ENCODE measurements around the gene OR10G4.
"Not testable (repeated sequence)": the region's sequence is repeated elsewhere in the genome, so short reads cannot be mapped to it uniquely, and the experiment has no call there.

The OR10G4 gene, protein sequence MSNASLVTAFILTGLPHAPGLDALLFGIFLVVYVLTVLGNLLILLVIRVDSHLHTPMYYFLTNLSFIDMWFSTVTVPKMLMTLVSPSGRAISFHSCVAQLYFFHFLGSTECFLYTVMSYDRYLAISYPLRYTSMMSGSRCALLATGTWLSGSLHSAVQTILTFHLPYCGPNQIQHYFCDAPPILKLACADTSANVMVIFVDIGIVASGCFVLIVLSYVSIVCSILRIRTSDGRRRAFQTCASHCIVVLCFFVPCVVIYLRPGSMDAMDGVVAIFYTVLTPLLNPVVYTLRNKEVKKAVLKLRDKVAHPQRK

DNA sequence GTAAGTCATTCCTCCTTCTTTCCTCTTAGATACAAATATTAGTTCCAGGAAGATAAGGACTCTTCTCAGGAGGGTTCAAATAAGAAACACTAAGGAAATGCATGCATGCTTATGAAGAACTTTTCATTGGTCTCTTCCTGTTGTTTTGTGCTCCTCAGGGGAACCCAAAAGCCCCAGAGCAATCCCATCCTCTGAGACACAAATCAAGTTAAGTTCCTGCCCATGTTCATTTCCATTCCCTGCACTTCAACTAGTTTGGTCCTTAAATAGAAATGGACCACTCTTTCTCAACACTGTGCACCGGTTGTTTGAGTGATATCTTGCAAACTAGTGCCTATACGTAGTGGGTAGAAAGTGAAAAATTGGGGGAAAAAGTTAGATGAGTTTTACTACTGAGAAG is at the start of gene OR10G4:
Gene OR10G4 (plus strand): TSS at position 301 of the 400 bp plus-strand sequence. CDS start 2,578 bp downstream, outside the sequence.
- no peak for DNase-seq (ENCODE audit: low spot score)

DNA sequence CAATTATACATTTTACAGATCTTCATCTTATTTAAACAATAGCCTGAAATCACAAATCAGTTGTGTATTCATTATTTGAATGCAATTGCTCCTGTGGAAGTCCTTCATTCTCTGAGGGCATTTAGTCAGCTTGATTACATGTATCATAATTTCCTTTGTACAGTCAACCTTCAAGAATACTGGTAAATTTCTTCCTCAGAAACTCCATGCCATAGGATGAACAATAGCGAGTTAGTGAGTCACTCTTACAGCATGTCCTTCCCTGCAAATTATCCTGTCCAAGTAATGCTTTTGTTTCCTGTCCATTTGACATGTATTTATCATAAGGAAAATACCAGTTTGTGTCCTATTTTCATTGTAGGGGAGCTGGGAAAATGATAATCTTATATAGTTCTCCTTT is 39.0 kb upstream of the OR10G4 start:
- DNase-seq (ENCODE audit: low spot score), result no peak

DNA sequence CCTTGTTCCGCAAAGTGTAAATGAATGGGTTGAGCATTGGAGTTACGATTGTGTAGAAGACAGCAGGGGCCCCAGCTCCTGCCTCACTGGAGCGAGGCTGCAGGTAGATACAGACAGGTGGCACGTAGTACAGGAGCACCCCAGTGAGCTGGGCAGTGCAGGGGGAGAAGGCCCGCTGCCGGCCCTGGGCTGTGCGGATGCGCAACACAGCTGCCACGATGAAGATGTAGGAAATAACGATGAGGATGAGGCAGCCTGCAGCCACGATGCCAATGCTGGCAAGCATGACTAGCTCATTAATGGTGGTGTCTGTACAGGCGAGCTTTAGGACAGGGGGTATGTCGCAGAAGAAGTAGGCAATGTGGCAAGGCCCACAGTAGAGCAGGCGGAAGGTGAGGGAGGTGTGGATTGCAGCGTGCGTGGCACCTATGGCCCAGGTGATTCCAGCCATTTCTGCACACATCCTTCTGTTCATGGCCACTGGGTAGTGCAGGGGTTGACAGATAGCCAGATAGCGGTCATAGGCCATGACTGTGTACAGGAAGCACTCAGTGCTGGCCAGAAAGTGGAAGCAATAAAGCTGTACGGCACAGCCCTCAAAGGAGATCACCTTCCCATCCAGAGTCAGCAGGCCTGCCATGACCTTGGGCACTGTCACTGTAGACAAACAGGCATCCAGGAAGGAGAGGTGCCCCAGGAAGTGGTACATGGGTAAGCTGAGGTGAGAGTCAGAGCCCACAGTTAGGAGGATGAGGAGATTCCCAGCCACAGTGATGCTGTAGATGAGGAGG is 35.8 kb upstream of the OR10G4 start:
- no peak for DNase-seq (ENCODE audit: low spot score)

DNA sequence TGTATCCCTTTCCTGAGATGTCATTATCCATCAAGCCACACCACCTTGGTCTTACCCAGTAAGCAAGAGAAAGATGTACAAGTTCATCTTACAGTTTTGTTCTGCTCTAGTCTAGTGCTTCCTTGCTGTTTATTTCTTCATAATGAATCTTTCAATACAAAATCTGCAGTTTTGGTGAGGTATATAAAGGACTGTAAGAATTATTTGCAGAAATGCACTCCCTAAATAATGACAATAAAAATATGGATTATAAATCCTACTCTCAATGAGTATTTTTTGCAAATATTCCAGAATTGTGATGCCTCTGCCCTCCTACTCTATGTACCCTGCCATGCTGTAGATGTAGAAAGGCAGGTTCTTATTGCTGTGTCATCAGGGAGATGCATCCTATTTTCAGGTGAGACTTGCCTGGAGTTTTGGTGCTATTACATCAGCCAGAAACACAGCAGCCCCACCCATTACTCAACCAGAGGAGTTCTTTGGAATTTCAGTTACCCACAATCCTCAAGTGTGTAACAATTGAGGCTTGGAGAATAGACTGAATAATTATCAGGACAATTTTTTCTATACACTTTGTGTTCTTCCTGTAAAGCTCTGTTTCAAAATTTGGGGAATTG is 35.0 kb upstream of the OR10G4 start, which contains the start of gene OR10S1:
Gene OR10S1 (minus strand): TSS at position 51 of the 617 bp plus-strand sequence. CDS start 117 bp downstream, outside the sequence.
- DNase-seq (ENCODE audit: low spot score), result no peak

DNA sequence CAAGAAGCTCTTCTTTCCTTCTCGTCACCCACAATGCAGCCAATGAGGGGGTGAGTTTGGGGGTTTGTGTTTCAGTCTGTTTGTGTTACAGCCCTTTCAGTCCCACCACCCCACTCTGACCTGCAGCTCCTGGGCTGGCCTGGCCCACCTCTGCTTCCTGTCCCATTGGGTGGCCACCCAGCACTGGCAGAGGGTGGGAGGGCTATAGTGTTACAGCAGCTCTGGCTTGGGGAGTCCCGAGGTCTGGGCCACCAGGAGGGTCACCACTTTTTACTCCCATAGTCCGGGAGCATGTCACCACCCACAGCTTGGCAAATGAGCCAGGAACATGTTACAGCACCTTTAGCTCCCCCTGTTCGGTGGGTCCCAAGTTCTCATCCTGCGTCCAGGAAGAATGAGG is 33.5 kb upstream of the OR10G4 start:
- DNase-seq (ENCODE audit: low spot score), result no peak

DNA sequence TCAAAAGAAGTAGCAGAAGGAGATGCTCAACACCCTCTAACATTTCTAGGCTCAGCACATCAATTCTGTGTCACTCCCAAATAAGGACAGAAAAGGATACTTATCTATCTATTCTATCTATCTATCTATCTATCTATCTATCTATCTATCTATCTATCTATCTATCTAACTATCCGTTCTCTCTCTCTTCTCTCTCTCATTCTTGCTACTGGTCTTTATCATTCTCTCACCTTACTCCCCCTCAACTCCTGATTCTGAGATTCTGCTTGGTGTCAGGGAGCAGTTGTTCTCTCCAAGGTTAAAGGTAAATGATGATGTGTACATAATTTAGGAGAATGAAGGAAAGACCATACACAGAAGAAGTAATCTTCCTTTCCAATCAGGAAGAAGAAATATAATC is 17.7 kb upstream of the OR10G4 start, which contains the start of gene OR10G6:
Gene OR10G6 (minus strand): TSS at position 43 of the 400 bp plus-strand sequence. CDS start 0 bp downstream, at position 43.
- no peak for DNase-seq (ENCODE audit: low spot score)

DNA sequence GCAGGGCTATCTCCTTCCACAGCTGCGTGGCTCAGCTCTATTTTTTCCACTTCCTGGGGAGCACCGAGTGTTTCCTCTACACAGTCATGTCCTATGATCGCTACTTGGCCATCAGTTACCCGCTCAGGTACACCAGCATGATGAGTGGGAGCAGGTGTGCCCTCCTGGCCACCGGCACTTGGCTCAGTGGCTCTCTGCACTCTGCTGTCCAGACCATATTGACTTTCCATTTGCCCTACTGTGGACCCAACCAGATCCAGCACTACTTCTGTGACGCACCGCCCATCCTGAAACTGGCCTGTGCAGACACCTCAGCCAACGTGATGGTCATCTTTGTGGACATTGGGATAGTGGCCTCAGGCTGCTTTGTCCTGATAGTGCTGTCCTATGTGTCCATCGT is 3.0 kb downstream of the OR10G4 start:
- not testable (repeated sequence) for DNase-seq (ENCODE audit: low spot score)

DNA sequence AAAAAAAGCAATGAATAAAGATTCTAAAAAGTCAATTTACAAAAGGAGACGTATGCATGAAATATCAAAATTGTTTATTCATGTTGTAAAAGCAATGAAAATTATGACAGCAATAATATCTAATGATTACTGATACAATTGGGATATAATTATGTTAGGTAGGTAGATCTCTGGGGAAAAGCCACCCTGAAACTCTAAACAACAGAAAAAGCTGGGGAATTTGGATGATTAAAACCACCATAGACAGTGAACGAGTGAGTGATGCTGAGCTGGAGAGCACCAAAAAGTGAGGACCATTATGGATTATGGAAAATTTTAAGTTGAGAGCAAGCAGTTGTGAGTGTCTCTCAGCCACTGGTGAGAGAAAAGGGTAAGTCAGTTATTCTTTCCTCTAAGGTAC is 13.7 kb downstream of the OR10G4 start, which contains the start of gene OR10G8:
Gene OR10G8 (plus strand): TSS at position 301 of the 400 bp plus-strand sequence. CDS start 2,825 bp downstream, outside the sequence.
- no peak for DNase-seq (ENCODE audit: low spot score)

DNA sequence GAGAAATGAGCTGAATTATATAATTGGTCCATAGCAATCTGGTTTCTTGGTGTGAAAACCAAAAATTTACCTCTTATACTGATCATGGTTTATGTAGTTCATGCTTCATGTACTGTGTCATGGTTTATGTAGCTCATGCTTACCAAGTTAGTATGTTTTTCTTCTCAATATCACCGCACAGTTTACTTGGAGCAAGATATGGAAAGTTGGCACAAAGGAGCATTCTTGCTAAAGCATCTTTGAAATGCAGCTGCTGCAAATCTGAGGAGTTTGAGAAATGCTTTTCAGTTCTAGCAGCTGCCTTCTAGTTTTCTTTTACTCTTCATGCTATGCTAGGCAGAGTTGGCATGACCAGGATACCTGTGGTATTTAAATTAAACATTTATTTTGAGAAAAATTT is 23.9 kb downstream of the OR10G4 start:
- DNase-seq (ENCODE audit: low spot score), result no peak

DNA sequence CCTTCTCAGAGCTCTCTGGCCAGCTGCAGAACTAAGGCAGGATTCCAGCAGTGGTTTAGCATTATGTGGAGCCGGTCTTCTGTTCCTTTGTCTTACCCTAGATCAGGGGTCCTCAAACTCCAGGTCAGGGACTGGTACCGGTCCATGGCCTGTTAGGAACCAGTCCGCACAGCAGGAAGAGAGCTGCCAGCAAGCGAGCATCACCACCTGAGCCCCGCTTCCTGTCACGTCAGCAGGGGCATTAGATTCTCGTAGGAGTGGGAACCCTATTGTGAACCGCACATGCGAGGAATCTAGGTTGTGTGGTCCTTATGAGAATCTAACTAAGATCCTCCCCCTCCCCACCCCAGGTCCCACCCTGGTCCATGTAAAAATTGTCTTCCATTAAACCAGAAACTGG is 26.8 kb downstream of the OR10G4 start:
- DNase-seq (ENCODE audit: low spot score), result no peak

DNA sequence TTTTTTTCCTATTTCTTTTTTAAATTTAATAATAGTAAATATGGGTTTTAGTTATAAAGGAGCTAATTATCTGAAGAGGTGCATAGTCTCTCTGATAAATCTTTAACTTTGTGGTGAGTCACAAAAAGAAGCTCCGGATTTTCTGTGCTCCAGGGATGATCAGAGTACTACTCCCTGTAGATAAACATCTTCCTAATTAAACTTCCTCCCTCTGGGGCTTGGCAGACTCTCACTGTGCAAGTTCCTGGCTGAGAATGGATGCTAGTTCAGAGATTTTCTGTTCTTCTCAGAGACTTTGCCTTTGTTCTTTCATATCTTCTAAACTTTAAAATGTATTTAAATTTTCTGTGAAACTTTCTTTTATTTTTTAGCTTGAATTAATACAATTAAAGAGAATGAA is 28.5 kb downstream of the OR10G4 start, which contains the start of gene OR10G7:
Gene OR10G7 (minus strand): TSS at position 72 of the 400 bp plus-strand sequence. CDS start 2,324 bp downstream, outside the sequence.
- DNase-seq (ENCODE audit: low spot score), result no peak

DNA sequence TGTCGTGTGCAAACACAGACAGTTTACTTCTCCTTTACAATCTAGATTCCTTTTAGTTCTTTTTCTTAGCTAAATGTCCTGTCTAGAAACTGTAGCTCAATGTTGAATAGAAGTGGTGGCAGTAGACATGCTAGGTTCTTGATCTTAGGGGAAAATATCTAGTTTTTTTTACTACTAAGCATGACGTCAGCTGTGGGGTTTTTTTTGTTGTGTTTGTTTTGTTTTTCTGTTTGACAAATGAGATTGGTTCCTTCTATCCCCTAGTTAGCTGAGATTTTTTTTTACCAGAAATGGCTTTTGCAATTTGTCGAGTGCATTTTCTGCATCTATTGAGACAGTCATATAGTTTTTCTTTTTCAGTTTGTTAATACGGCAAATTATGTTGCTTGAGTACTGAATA is 30.6 kb downstream of the OR10G4 start:
- no peak for DNase-seq (ENCODE audit: low spot score)

DNA sequence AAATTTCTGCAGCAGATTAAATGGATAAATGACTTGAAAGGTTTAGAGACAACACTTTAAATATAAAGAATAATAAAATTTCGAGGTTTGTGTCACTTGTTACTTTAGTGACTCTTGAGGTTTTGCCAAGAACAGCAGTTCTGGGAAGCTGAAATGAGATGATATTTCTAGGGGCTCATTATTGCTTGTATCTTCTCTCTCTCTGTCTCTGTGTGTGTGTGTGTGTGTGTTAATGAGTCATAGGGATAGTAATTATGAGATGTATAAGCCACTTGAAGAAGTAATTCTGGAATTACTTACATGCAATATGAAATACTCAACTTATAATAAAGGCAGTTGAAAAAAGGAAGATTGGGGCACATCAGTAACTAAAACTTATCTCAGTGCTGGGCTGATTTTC is 38.0 kb downstream of the OR10G4 start:
- no peak for DNase-seq (ENCODE audit: low spot score)

DNA sequence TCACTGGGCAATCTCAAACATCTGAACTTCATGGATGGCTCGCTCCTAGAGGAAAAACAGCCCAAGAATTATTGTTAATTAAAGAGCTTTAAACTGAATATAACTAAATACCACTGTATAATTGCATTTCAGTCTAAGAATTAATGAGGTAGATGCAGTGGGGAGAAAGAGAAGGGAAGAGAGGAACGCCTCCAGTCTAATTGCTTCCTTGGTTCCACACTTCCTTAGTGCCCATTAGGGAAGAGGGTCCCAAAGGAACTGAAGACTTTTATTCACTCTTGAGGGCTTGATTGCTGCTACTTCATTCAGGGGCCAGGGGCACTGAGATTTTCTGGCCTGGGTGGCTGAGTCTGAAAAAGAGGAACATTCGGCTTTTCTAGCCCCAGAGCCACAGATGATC is 40.2 kb downstream of the OR10G4 start:
- no peak for DNase-seq (ENCODE audit: low spot score)

All from left forelimb (tissue), 1 donor.